ENCODE data around the gene ITGA11.

ITGA11 gene

GRCh38 chr15:68374168-68374745 is 57.7 kb downstream of the ITGA11 start:
- peak overlapping the region in 1 of 2 donors; percentile 26 for H3K27ac ChIP-seq
- DNase-seq, result peak; percentile 19 to 38
- H3K27me3 ChIP-seq, result no peaks in the 10 kb centered on the region
- no peaks in the 10 kb centered on the region for H3K9me3 ChIP-seq
- intact Hi-C loops (cut with DNase I; ENCODE audit: low total_unique reads), result no loop called here
- TF ChIP-seq CTCF (IDR thresholded peaks at IDR 0.05), result no peak
- no peak overlapping the region for H3K4me3 ChIP-seq
- H3K36me3 ChIP-seq, result peaks cover 0 to 7% (median 0%) of the 10 kb centered on the region in 3 donors
- peaks cover 0 to 34% (median 7%) of the 10 kb centered on the region in 4 donors for H3K4me1 ChIP-seq

- H3K27me3 ChIP-seq, result no peaks in the 10 kb centered on the region
- no peak for TF ChIP-seq CTCF (IDR thresholded peaks at IDR 0.05)
- peaks cover 0 to 10% (median 0%) of the 10 kb centered on the region in 3 donors for H3K36me3 ChIP-seq
- peaks cover 0 to 46% (median 18%) of the 10 kb centered on the region in 4 donors for H3K4me1 ChIP-seq
- no peaks in the 10 kb centered on the region for H3K9me3 ChIP-seq
- no peak overlapping the region for H3K27ac ChIP-seq
- intact Hi-C loops (cut with DNase I; ENCODE audit: low total_unique reads), result no loop called here
- no peak overlapping the region for H3K4me3 ChIP-seq
- DNase-seq, result peak in 1 of 2 donors; percentile 11
Measured at GRCh38 chr15:68373028-68373427, 58.9 kb downstream of the ITGA11 start.

- intact Hi-C loops (cut with DNase I; ENCODE audit: low total_unique reads), result no loop called here
- TF ChIP-seq CTCF (IDR thresholded peaks at IDR 0.05), result peak; percentile 30 to 41
- peak overlapping the region; percentile 26 to 37 for H3K27ac ChIP-seq
- H3K4me1 ChIP-seq, result peaks cover 0 to 53% (median 25%) of the 10 kb centered on the region in 4 donors
- H3K36me3 ChIP-seq, result peaks cover 0 to 10% (median 0%) of the 10 kb centered on the region in 3 donors
- peak; percentile 23 to 59 for DNase-seq
- H3K9me3 ChIP-seq, result no peaks in the 10 kb centered on the region
- H3K27me3 ChIP-seq, result no peaks in the 10 kb centered on the region
- H3K4me3 ChIP-seq, result no peak overlapping the region
Measured at GRCh38 chr15:68372291-68372811, 59.6 kb downstream of the ITGA11 start.

GRCh38 chr15:68371851-68372250 is 60.1 kb downstream of the ITGA11 start:
- Histone ChIP-seq H3K4me1 (peaks cover 0 to 58% (median 30%) of the 10 kb centered on the region in 4 donors), H3K27me3 (no peaks in the 10 kb centered on the region), H3K4me3 (no peak overlapping the region), H3K36me3 (peaks cover 0 to 10% (median 0%) of the 10 kb centered on the region in 3 donors), H3K9me3 (no peaks in the 10 kb centered on the region), H3K27ac (peak overlapping the region; percentile 26 to 37)
- intact Hi-C loops (cut with DNase I; ENCODE audit: low total_unique reads), result no loop called here
- peak in 1 of 2 donors; percentile 50 for DNase-seq
- no peak for TF ChIP-seq CTCF (IDR thresholded peaks at IDR 0.05)

GRCh38 chr15:68371160-68371559 is 60.8 kb downstream of the ITGA11 start:
- no peaks in the 10 kb centered on the region for H3K9me3 ChIP-seq
- peaks cover 0 to 65% (median 37%) of the 10 kb centered on the region in 4 donors for H3K4me1 ChIP-seq
- intact Hi-C loops (cut with DNase I; ENCODE audit: low total_unique reads), result no loop called here
- no peak for TF ChIP-seq CTCF (IDR thresholded peaks at IDR 0.05)
- peak overlapping the region; percentile 50 to 90 for H3K27ac ChIP-seq
- H3K27me3 ChIP-seq, result no peaks in the 10 kb centered on the region
- DNase-seq, result peak; percentile 13 to 57
- H3K4me3 ChIP-seq, result no peak overlapping the region
- peaks cover 0 to 10% (median 0%) of the 10 kb centered on the region in 3 donors for H3K36me3 ChIP-seq

All from tibial artery (tissue), 4 donors.